IgD-negative memory B cell (primary cell): ENCODE data around the gene C16orf86. TPM values are rescaled to one million over a fixed set of nuclear protein-coding genes. Genes with fewer than 3 reads are reported as not detected.

ENCODE experiments used
- H3K27ac Mint-ChIP-seq, 3 donors: one replicate each; pipeline ENCODE4 v1.8.0; 2020 to 2022; ENCODE audit warnings: mild to moderate bottlenecking in 3 of 3, mixed read lengths in 3 of 3, moderate library complexity in 1 of 3
- H3K27me3 Mint-ChIP-seq: one replicate; pipeline ENCODE4 v1.8.0; 2021; ENCODE audit warnings: mixed read lengths
- H3K36me3 Mint-ChIP-seq: one replicate; pipeline ENCODE4 v1.8.0; 2020; ENCODE audit warnings: mild to moderate bottlenecking, mixed read lengths
- H3K4me1 Mint-ChIP-seq, 3 donors: one replicate each; pipeline ENCODE4 v1.8.0; 2020 to 2022; ENCODE audit warnings: mixed read lengths in 3 of 3, mild to moderate bottlenecking in 1 of 3
- H3K4me3 Mint-ChIP-seq, 4 donors: one replicate each; pipeline ENCODE4 v1.8.0; 2020 to 2022; ENCODE audit warnings: mild to moderate bottlenecking in 4 of 4, mixed read lengths in 4 of 4, moderate library complexity in 3 of 4
- H3K9me3 Mint-ChIP-seq, 3 donors: one replicate each; pipeline ENCODE4 v1.8.0; 2020 to 2021; ENCODE audit warnings: mixed read lengths in 3 of 3, mild to moderate bottlenecking in 1 of 3
- polyA plus RNA-seq: library from polyadenylated mRNA; unstranded; fragments of 300-500 nt; fragmentation: Illumina TruSeq; gene quantifications from one replicate; pipeline ENCODE4 v1.2.3, GENCODE V29; 2021

The C16orf86 gene
- polyA plus RNA-seq: 8.2 TPM

- H3K27me3 Mint-ChIP-seq: no peaks in the 10 kb centered on the region
- H3K9me3 Mint-ChIP-seq: no peaks in the 10 kb centered on the region
- peaks cover 2% of the 10 kb centered on the region for H3K36me3 Mint-ChIP-seq
- H3K4me1 Mint-ChIP-seq: peaks cover 17 to 24% (median 19%) of the 10 kb centered on the region in 3 donors
- peak within 1 kb of the TSS; percentile 84 to 86 (median 84) for H3K27ac Mint-ChIP-seq
- H3K4me3 Mint-ChIP-seq: peak within 1 kb of the TSS; percentile 70 to 95 (median 88)
These were observed at the start of gene C16orf86, which contains the start of gene ENKD1 for GRCh38 chr16:67666559-67667452. C16orf86 (plus strand) TSS chr16:67666814; CDS start chr16:67666971, 157 bp downstream. ENKD1 (minus strand) TSS chr16:67666750; CDS start chr16:67666442, 308 bp downstream.

GRCh38 chr16:67628216-67628615 is 38.4 kb upstream of the C16orf86 start:
- Mint-ChIP-seq H3K27me3 (no peaks in the 10 kb centered on the region), H3K9me3 (no peaks in the 10 kb centered on the region), H3K27ac (no peak overlapping the region), H3K4me3 (no peak overlapping the region), H3K4me1 (no peaks in the 10 kb centered on the region), H3K36me3 (peaks cover 10% of the 10 kb centered on the region)

GRCh38 chr16:67632415-67633172 is 34.0 kb upstream of the C16orf86 start:
- peak overlapping the region in 2 of 3 donors; percentile 25 to 57 for H3K27ac Mint-ChIP-seq
- no peaks in the 10 kb centered on the region for H3K9me3 Mint-ChIP-seq
- no peaks in the 10 kb centered on the region for H3K4me1 Mint-ChIP-seq
- H3K4me3 Mint-ChIP-seq: no peak overlapping the region
- H3K27me3 Mint-ChIP-seq: no peaks in the 10 kb centered on the region
- peaks cover 7% of the 10 kb centered on the region for H3K36me3 Mint-ChIP-seq

GRCh38 chr16:67636713-67637112 is 29.9 kb upstream of the C16orf86 start:
- no peaks in the 10 kb centered on the region for H3K4me1 Mint-ChIP-seq
- no peak overlapping the region for H3K27ac Mint-ChIP-seq
- H3K9me3 Mint-ChIP-seq: no peaks in the 10 kb centered on the region
- no peaks in the 10 kb centered on the region for H3K36me3 Mint-ChIP-seq
- no peaks in the 10 kb centered on the region for H3K27me3 Mint-ChIP-seq
- H3K4me3 Mint-ChIP-seq: no peak overlapping the region

GRCh38 chr16:67637625-67638024 is 29.0 kb upstream of the C16orf86 start:
- Mint-ChIP-seq H3K4me3 (no peak overlapping the region), H3K27ac (no peak overlapping the region), H3K36me3 (no peaks in the 10 kb centered on the region), H3K4me1 (no peaks in the 10 kb centered on the region), H3K27me3 (no peaks in the 10 kb centered on the region), H3K9me3 (no peaks in the 10 kb centered on the region)

GRCh38 chr16:67641779-67642708 is 24.6 kb upstream of the C16orf86 start:
- H3K4me1 Mint-ChIP-seq: peaks cover 0 to 3% (median 0%) of the 10 kb centered on the region in 3 donors
- no peaks in the 10 kb centered on the region for H3K9me3 Mint-ChIP-seq
- no peaks in the 10 kb centered on the region for H3K36me3 Mint-ChIP-seq
- H3K27ac Mint-ChIP-seq: peak overlapping the region in 1 of 3 donors; percentile 58
- H3K27me3 Mint-ChIP-seq: no peaks in the 10 kb centered on the region
- no peak overlapping the region for H3K4me3 Mint-ChIP-seq

- H3K27me3 Mint-ChIP-seq: no peaks in the 10 kb centered on the region
- peak overlapping the region; percentile 43 to 69 (median 62) for H3K4me3 Mint-ChIP-seq
- no peaks in the 10 kb centered on the region for H3K36me3 Mint-ChIP-seq
- H3K9me3 Mint-ChIP-seq: no peaks in the 10 kb centered on the region
- H3K4me1 Mint-ChIP-seq: peaks cover 0 to 3% (median 0%) of the 10 kb centered on the region in 3 donors
- H3K27ac Mint-ChIP-seq: peak overlapping the region; percentile 67 to 96 (median 73)
These were observed 22.6 kb upstream of the C16orf86 start for GRCh38 chr16:67644038-67644437.

- Mint-ChIP-seq H3K36me3 (no peaks in the 10 kb centered on the region), H3K4me1 (peaks cover 0 to 3% (median 0%) of the 10 kb centered on the region in 3 donors), H3K27ac (peak overlapping the region; percentile 68 to 90 (median 88)), H3K9me3 (no peaks in the 10 kb centered on the region), H3K4me3 (peak overlapping the region; percentile 80 to 92 (median 84)), H3K27me3 (no peaks in the 10 kb centered on the region)
These were observed 21.1 kb upstream of the C16orf86 start for GRCh38 chr16:67645397-67646121.

GRCh38 chr16:67647111-67647651 is 19.4 kb upstream of the C16orf86 start:
- H3K27me3 Mint-ChIP-seq: no peaks in the 10 kb centered on the region
- peak overlapping the region in 1 of 4 donors; percentile 12 for H3K4me3 Mint-ChIP-seq
- H3K36me3 Mint-ChIP-seq: peaks cover 2% of the 10 kb centered on the region
- peaks cover 0 to 3% (median 0%) of the 10 kb centered on the region in 3 donors for H3K4me1 Mint-ChIP-seq
- no peaks in the 10 kb centered on the region for H3K9me3 Mint-ChIP-seq
- H3K27ac Mint-ChIP-seq: no peak overlapping the region

GRCh38 chr16:67647681-67648080 is 18.9 kb upstream of the C16orf86 start:
- Mint-ChIP-seq H3K4me1 (peaks cover 0 to 3% (median 0%) of the 10 kb centered on the region in 3 donors), H3K27me3 (no peaks in the 10 kb centered on the region), H3K27ac (no peak overlapping the region), H3K36me3 (peaks cover 2% of the 10 kb centered on the region), H3K4me3 (no peak overlapping the region), H3K9me3 (no peaks in the 10 kb centered on the region)

- Mint-ChIP-seq H3K27ac (no peak overlapping the region), H3K4me1 (peaks cover 0 to 3% (median 0%) of the 10 kb centered on the region in 3 donors), H3K9me3 (no peaks in the 10 kb centered on the region), H3K4me3 (peak overlapping the region in 1 of 4 donors; percentile 72), H3K27me3 (no peaks in the 10 kb centered on the region), H3K36me3 (peaks cover 2% of the 10 kb centered on the region)
These were observed 18.4 kb upstream of the C16orf86 start for GRCh38 chr16:67648088-67648763.

GRCh38 chr16:67648764-67649407 is 17.7 kb upstream of the C16orf86 start:
- Mint-ChIP-seq H3K27me3 (no peaks in the 10 kb centered on the region), H3K27ac (no peak overlapping the region), H3K4me1 (peaks cover 0 to 3% (median 1%) of the 10 kb centered on the region in 3 donors), H3K4me3 (peak overlapping the region in 1 of 4 donors; percentile 72), H3K9me3 (no peaks in the 10 kb centered on the region), H3K36me3 (peaks cover 3% of the 10 kb centered on the region)
